ENCODE measurements around the gene ACAD11.
"Not testable (repeated sequence)": the region's sequence is repeated elsewhere in the genome, so short reads cannot be mapped to it uniquely, and the experiment has no call there.

ACAD11 gene

GRCh38 chr3:132561003-132561402 is 98.6 kb downstream of the ACAD11 start:
- no peak overlapping the region for H3K18ac ChIP-seq (ENCODE audit: low read length)
- no peaks in the 10 kb centered on the region for H3K27me3 ChIP-seq (ENCODE audit: control insufficient read depth in 3 of 3, insufficient read depth in 3 of 3, low read depth in 1 of 3, low read length in 3 of 3)
- DNase-seq (ENCODE audit: low spot score): no peak

GRCh38 chr3:132556508-132557159 is 103.0 kb downstream of the ACAD11 start:
- Histone ChIP-seq H3K4ac (ENCODE audit: low read length) (no peak overlapping the region), H3K79me1 (ENCODE audit: low read depth, low read length) (no peaks in the 10 kb centered on the region), H3K4me3 (ENCODE audit: low read length in 2 of 2) (no peak overlapping the region), H3K18ac (ENCODE audit: low read length) (no peak overlapping the region), H2BK120ac (ENCODE audit: low read depth, low read length) (no peak overlapping the region), H3K9me3 (replicated peaks in 1 of 2; ENCODE audit: control insufficient read depth in 2 of 2, insufficient read depth in 1 of 2, low read depth in 1 of 2, low read length in 2 of 2) (no peaks in the 10 kb centered on the region), H2AK5ac (ENCODE audit: low read depth, low read length) (no peak overlapping the region), H3K27me3 (ENCODE audit: control insufficient read depth in 3 of 3, insufficient read depth in 3 of 3, low read depth in 1 of 3, low read length in 3 of 3) (no peaks in the 10 kb centered on the region), H3K9ac (ENCODE audit: low read depth, low read length, poor library complexity) (no peak overlapping the region), H2AFZ (ENCODE audit: low read length) (no peak overlapping the region), H4K8ac (ENCODE audit: low read depth, low read length) (no peak overlapping the region), H3K14ac (ENCODE audit: low read length) (no peak overlapping the region), H4K91ac (ENCODE audit: low read depth, low read length, poor library complexity) (no peak overlapping the region), H3K4me1 (ENCODE audit: control insufficient read depth in 2 of 2, insufficient read depth in 1 of 2, low read depth in 1 of 2, low read length in 2 of 2) (no peaks in the 10 kb centered on the region), H2BK12ac (ENCODE audit: low read length) (no peak overlapping the region), H3K4me2 (ENCODE audit: insufficient read depth, low read length, poor library complexity, severe bottlenecking) (no peak overlapping the region), H3K23ac (ENCODE audit: low read depth, low read length, poor library complexity) (no peak overlapping the region), H3K27ac (replicated peaks; ENCODE audit: low read length) (no peak overlapping the region), H2BK15ac (ENCODE audit: low read length) (no peak overlapping the region), H2BK5ac (ENCODE audit: low read length) (no peak overlapping the region), H3K36me3 (replicated peaks in 1 of 2; ENCODE audit: control insufficient read depth in 2 of 2, insufficient read depth in 2 of 2, low read length in 2 of 2) (peaks cover 0 to 21% of the 10 kb centered on the region in 2 donors)
- no peak for DNase-seq (ENCODE audit: low spot score)
- WGBS, 2 donors (ENCODE audit: extremely low coverage in 2 of 2, insufficient read length in 2 of 2, insufficient replicate concordance in 1 of 2): no CpG with 5 or more reads among the region's 8 CpGs

More at GRCh38 chr3:132561003-132561402, 98.6 kb downstream of the ACAD11 start:
- H3K36me3 ChIP-seq (replicated peaks in 1 of 2; ENCODE audit: control insufficient read depth in 2 of 2, insufficient read depth in 2 of 2, low read length in 2 of 2): peaks cover 0 to 21% of the 10 kb centered on the region in 2 donors
- no peak overlapping the region for H3K27ac ChIP-seq (replicated peaks; ENCODE audit: low read length)
- no peaks in the 10 kb centered on the region for H3K9me3 ChIP-seq (replicated peaks in 1 of 2; ENCODE audit: control insufficient read depth in 2 of 2, insufficient read depth in 1 of 2, low read depth in 1 of 2, low read length in 2 of 2)
- no peaks in the 10 kb centered on the region for H3K4me1 ChIP-seq (ENCODE audit: control insufficient read depth in 2 of 2, insufficient read depth in 1 of 2, low read depth in 1 of 2, low read length in 2 of 2)
- H2BK5ac ChIP-seq (ENCODE audit: low read length): no peak overlapping the region
- H3K4ac ChIP-seq (ENCODE audit: low read length): no peak overlapping the region
- no peaks in the 10 kb centered on the region for H3K79me1 ChIP-seq (ENCODE audit: low read depth, low read length)
- no peak overlapping the region for H3K4me2 ChIP-seq (ENCODE audit: insufficient read depth, low read length, poor library complexity, severe bottlenecking)
- no peak overlapping the region for H4K8ac ChIP-seq (ENCODE audit: low read depth, low read length)
- no peak overlapping the region for H3K14ac ChIP-seq (ENCODE audit: low read length)
- no peak overlapping the region for H2AK5ac ChIP-seq (ENCODE audit: low read depth, low read length)
- no peak overlapping the region for H3K9ac ChIP-seq (ENCODE audit: low read depth, low read length, poor library complexity)
- no peak overlapping the region for H2BK12ac ChIP-seq (ENCODE audit: low read length)
- no peak overlapping the region for H2AFZ ChIP-seq (ENCODE audit: low read length)
- H3K4me3 ChIP-seq (ENCODE audit: low read length in 2 of 2): no peak overlapping the region
- H2BK15ac ChIP-seq (ENCODE audit: low read length): no peak overlapping the region
- no CpG with 5 or more reads among the region's 4 CpGs for WGBS, 2 donors (ENCODE audit: extremely low coverage in 2 of 2, insufficient read length in 2 of 2, insufficient replicate concordance in 1 of 2)
- H4K91ac ChIP-seq (ENCODE audit: low read depth, low read length, poor library complexity): no peak overlapping the region
- no peak overlapping the region for H2BK120ac ChIP-seq (ENCODE audit: low read depth, low read length)
- no peak overlapping the region for H3K23ac ChIP-seq (ENCODE audit: low read depth, low read length, poor library complexity)

- H3K14ac ChIP-seq (ENCODE audit: low read length); H3K4me1 ChIP-seq (ENCODE audit: control insufficient read depth in 2 of 2, insufficient read depth in 1 of 2, low read depth in 1 of 2, low read length in 2 of 2); H2AFZ ChIP-seq (ENCODE audit: low read length); H2BK120ac ChIP-seq (ENCODE audit: low read depth, low read length); H3K18ac ChIP-seq (ENCODE audit: low read length); H4K91ac ChIP-seq (ENCODE audit: low read depth, low read length, poor library complexity); DNase-seq (ENCODE audit: low spot score); H3K4ac ChIP-seq (ENCODE audit: low read length); H2BK5ac ChIP-seq (ENCODE audit: low read length); H3K23ac ChIP-seq (ENCODE audit: low read depth, low read length, poor library complexity); H3K4me3 ChIP-seq (ENCODE audit: low read length in 2 of 2); H3K4me2 ChIP-seq (ENCODE audit: insufficient read depth, low read length, poor library complexity, severe bottlenecking); H4K8ac ChIP-seq (ENCODE audit: low read depth, low read length); H3K27me3 ChIP-seq (ENCODE audit: control insufficient read depth in 3 of 3, insufficient read depth in 3 of 3, low read depth in 1 of 3, low read length in 3 of 3); H3K27ac ChIP-seq (replicated peaks; ENCODE audit: low read length); H3K9ac ChIP-seq (ENCODE audit: low read depth, low read length, poor library complexity); H3K9me3 ChIP-seq (replicated peaks in 1 of 2; ENCODE audit: control insufficient read depth in 2 of 2, insufficient read depth in 1 of 2, low read depth in 1 of 2, low read length in 2 of 2); H3K79me1 ChIP-seq (ENCODE audit: low read depth, low read length); H2BK12ac ChIP-seq (ENCODE audit: low read length); H2AK5ac ChIP-seq (ENCODE audit: low read depth, low read length); H2BK15ac ChIP-seq (ENCODE audit: low read length): not testable (repeated sequence)
- no CpG with 5 or more reads among the region's 3 CpGs for WGBS, 2 donors (ENCODE audit: extremely low coverage in 2 of 2, insufficient read length in 2 of 2, insufficient replicate concordance in 1 of 2)
- H3K36me3 ChIP-seq (replicated peaks in 1 of 2; ENCODE audit: control insufficient read depth in 2 of 2, insufficient read depth in 2 of 2, low read length in 2 of 2): peaks cover 0 to 20% of the 10 kb centered on the region in 2 donors
Measured at GRCh38 chr3:132556036-132556386, 103.6 kb downstream of the ACAD11 start.

- Histone ChIP-seq H3K9ac (ENCODE audit: low read depth, low read length, poor library complexity) (no peak overlapping the region), H3K4me3 (ENCODE audit: low read length in 2 of 2) (no peak overlapping the region), H3K14ac (ENCODE audit: low read length) (no peak overlapping the region), H4K8ac (ENCODE audit: low read depth, low read length) (no peak overlapping the region), H3K27ac (replicated peaks; ENCODE audit: low read length) (no peak overlapping the region), H2BK120ac (ENCODE audit: low read depth, low read length) (no peak overlapping the region), H3K4me1 (ENCODE audit: control insufficient read depth in 2 of 2, insufficient read depth in 1 of 2, low read depth in 1 of 2, low read length in 2 of 2) (no peaks in the 10 kb centered on the region), H2BK12ac (ENCODE audit: low read length) (no peak overlapping the region), H2AK5ac (ENCODE audit: low read depth, low read length) (no peak overlapping the region), H3K79me1 (ENCODE audit: low read depth, low read length) (no peaks in the 10 kb centered on the region), H4K91ac (ENCODE audit: low read depth, low read length, poor library complexity) (no peak overlapping the region), H3K27me3 (ENCODE audit: control insufficient read depth in 3 of 3, insufficient read depth in 3 of 3, low read depth in 1 of 3, low read length in 3 of 3) (no peaks in the 10 kb centered on the region), H3K18ac (ENCODE audit: low read length) (no peak overlapping the region), H2AFZ (ENCODE audit: low read length) (no peak overlapping the region), H3K4ac (ENCODE audit: low read length) (no peak overlapping the region), H2BK5ac (ENCODE audit: low read length) (no peak overlapping the region), H3K36me3 (replicated peaks in 1 of 2; ENCODE audit: control insufficient read depth in 2 of 2, insufficient read depth in 2 of 2, low read length in 2 of 2) (peaks cover 0 to 18% of the 10 kb centered on the region in 2 donors), H3K23ac (ENCODE audit: low read depth, low read length, poor library complexity) (no peak overlapping the region), H3K9me3 (replicated peaks in 1 of 2; ENCODE audit: control insufficient read depth in 2 of 2, insufficient read depth in 1 of 2, low read depth in 1 of 2, low read length in 2 of 2) (no peaks in the 10 kb centered on the region), H3K4me2 (ENCODE audit: insufficient read depth, low read length, poor library complexity, severe bottlenecking) (no peak overlapping the region), H2BK15ac (ENCODE audit: low read length) (no peak overlapping the region)
- DNase-seq (ENCODE audit: low spot score): no peak
- WGBS, 2 donors (ENCODE audit: extremely low coverage in 2 of 2, insufficient read length in 2 of 2, insufficient replicate concordance in 1 of 2): no CpG with 5 or more reads among the region's 5 CpGs
Measured at GRCh38 chr3:132555306-132556035, 104.1 kb downstream of the ACAD11 start.
